Measurements from ENCODE around the gene SNRK. TPM values are rescaled to one million over a fixed set of nuclear protein-coding genes. Genes with fewer than 3 reads are reported as not detected.

The SNRK gene
- total and polyA plus RNA-seq, 2 of the 13 experiments (the other 11 are each of a cell fraction or from before 2014, with no cell fraction given) = 11.4 to 16.1 TPM

GRCh38 chr3:43388915-43389314 is 102.6 kb downstream of the SNRK start (continued):
- no peak for TF ChIP-seq GABPB1 (CRISPR knock-in tag; IDR thresholded peaks at IDR 0.05)
- no peak for TF ChIP-seq E2F1 (CRISPR knock-in tag; IDR thresholded peaks at IDR 0.05)

- Histone ChIP-seq H3K36me3 (replicated peaks in 1 of 2; ENCODE audit: control insufficient read depth in 1 of 2, insufficient read depth in 2 of 2, low read length in 2 of 2) (no peaks in the 10 kb centered on the region), H3K4me1 (ENCODE audit: insufficient read depth, low read length) (peaks cover 21% of the 10 kb centered on the region), H3K79me2 (ENCODE audit: insufficient read depth, low read length) (no peaks in the 10 kb centered on the region), H4K20me1 (ENCODE audit: insufficient read depth, low read length) (no peaks in the 10 kb centered on the region), H3K4me3 (replicated peaks in 1 of 3; ENCODE audit: insufficient read depth in 1 of 3, low read depth in 2 of 3, low read length in 3 of 3) (no peak overlapping the region), H3K27me3 (ENCODE audit: control insufficient read depth in 1 of 2, insufficient read depth in 2 of 2, low read length in 2 of 2) (no peaks in the 10 kb centered on the region), H3K27ac (ENCODE audit: extremely low read length, insufficient read depth, low read length) (peak overlapping the region; percentile 37), H3K4me2 (ENCODE audit: low read depth, low read length) (peak overlapping the region; percentile 13; the same call in 1 of the 2 replicates), H3K9me3 (ENCODE audit: low read length) (no peaks in the 10 kb centered on the region), H2AFZ (ENCODE audit: low read length) (no peak overlapping the region), H3K9ac (ENCODE audit: insufficient read depth, low read depth, low read length) (no peak overlapping the region)
- POLR2A ChIA-PET = no interaction called here
- WGBS (ENCODE audit: low lambda C conversion rate) = 53% methylated on average over 10 of the region's 10 CpGs
- CTCF ChIA-PET (ENCODE audit: low intra/inter-chr PET ratio, low total read pairs) = no interaction called here
- DNase-seq (ENCODE audit: low spot score) = peak; percentile 30
- intact Hi-C loops (cut with micrococcal nuclease; ENCODE audit: unreplicated experiment) = no loop called here
- BruUV-seq (replicated peaks) = no TSS peak
- ATAC-seq = peak; percentile 36; the same call in 1 of the 3 replicates
- FAIRE-seq = no peak
- in situ Hi-C loops (cut with HindIII; ENCODE audit: extremely low pct_ligation_motif_present, low pct_unique_long_range_greater_than_20kb) = no loop called here
- no peak for TF ChIP-seq CAMTA2 (CRISPR knock-in tag; IDR thresholded peaks at IDR 0.05; ENCODE audit: borderline replicate concordance)
- no peak for TF ChIP-seq ZNF124 (CRISPR knock-in tag; IDR thresholded peaks at IDR 0.05)
- TF ChIP-seq MXD3 (CRISPR knock-in tag; IDR thresholded peaks at IDR 0.05) = no peak
- no peak for TF ChIP-seq HCFC1 (IDR thresholded peaks at IDR 0.05; ENCODE audit: low read depth, low read length)
- TF ChIP-seq RFXANK (CRISPR knock-in tag; IDR thresholded peaks at IDR 0.05) = no peak
- no peak for TF ChIP-seq ZNF607 (CRISPR knock-in tag; IDR thresholded peaks at IDR 0.05; ENCODE audit: borderline replicate concordance)
- TF ChIP-seq YEATS2 (CRISPR knock-in tag; IDR thresholded peaks at IDR 0.05; ENCODE audit: borderline replicate concordance) = no peak
- TF ChIP-seq SYNCRIP (IDR thresholded peaks at IDR 0.05; ENCODE audit: insufficient read depth, low read depth, low read length) = no peak
- TF ChIP-seq ZNF768 (CRISPR knock-in tag; IDR thresholded peaks at IDR 0.05) = no peak
- no peak for TF ChIP-seq CBFB (CRISPR knock-in tag; IDR thresholded peaks at IDR 0.05)
- no peak for TF ChIP-seq LBX2 (CRISPR knock-in tag; IDR thresholded peaks at IDR 0.05; ENCODE audit: borderline replicate concordance)
- TF ChIP-seq WIZ (CRISPR knock-in tag; IDR thresholded peaks at IDR 0.05) = no peak
- TF ChIP-seq SKI (IDR thresholded peaks at IDR 0.05; ENCODE audit: partially characterized antibody) = no peak
- TF ChIP-seq ASH2L (IDR thresholded peaks at IDR 0.05; ENCODE audit: insufficient read length, low read depth, low read length) = peak; percentile 62
- TF ChIP-seq HNRNPLL (IDR thresholded peaks at IDR 0.05; ENCODE audit: low read depth, low read length, poor library complexity, severe bottlenecking) = no peak
- TF ChIP-seq POLR2A (IDR thresholded peaks at IDR 0.05; ENCODE audit: insufficient read depth in 1 of 2, low read depth in 2 of 2, low read length in 2 of 2) = no peak
- TF ChIP-seq ZNF557 (CRISPR knock-in tag; IDR thresholded peaks at IDR 0.05) = no peak
- TF ChIP-seq ZNF746 (CRISPR knock-in tag; IDR thresholded peaks at IDR 0.05) = no peak
- TF ChIP-seq PBX2 (CRISPR knock-in tag; IDR thresholded peaks at IDR 0.05) = no peak
- no peak for TF ChIP-seq HOXD1 (CRISPR knock-in tag; IDR thresholded peaks at IDR 0.05)
Observed at GRCh38 chr3:43389388-43390254, 103.3 kb downstream of the SNRK start.

All from HepG2 (cell line).